ENCODE results near the gene CORO2A. TPM values are rescaled to one million over a fixed set of nuclear protein-coding genes. Genes with fewer than 3 reads are reported as not detected.

The CORO2A gene
- total and polyA plus RNA-seq, 2 of the 13 experiments (the other 11 are each of a cell fraction or from before 2014, with no cell fraction given) = 14.4 to 15.3 TPM

GRCh38 chr9:98227883-98228282 lies 35.4 kb upstream of the CORO2A start (continued):
- peak; percentile 76 for TF ChIP-seq ZFX (CRISPR knock-in tag; IDR thresholded peaks at IDR 0.05; ENCODE audit: low read depth)
- 0 out of 2 replicates have a peak, but pooled peaks have one; percentile 13 for TF ChIP-seq ELF3 (CRISPR knock-in tag; IDR thresholded peaks at IDR 0.05)

- DNase-seq (ENCODE audit: low spot score) (no peak), ATAC-seq (no peak), FAIRE-seq (no peak)
- Histone ChIP-seq H3K4me2 (ENCODE audit: low read depth, low read length) (peak overlapping the region; percentile 63), H3K4me3 (replicated peaks in 1 of 3; ENCODE audit: insufficient read depth in 1 of 3, low read depth in 2 of 3, low read length in 3 of 3) (no peak overlapping the region; a peak in 1 of 6 replicates), H3K79me2 (ENCODE audit: insufficient read depth, low read length) (no peaks in the 10 kb centered on the region), H3K27me3 (ENCODE audit: control insufficient read depth in 1 of 2, insufficient read depth in 2 of 2, low read length in 2 of 2) (no peaks in the 10 kb centered on the region), H3K9me3 (ENCODE audit: low read length) (no peaks in the 10 kb centered on the region), H3K36me3 (replicated peaks in 1 of 2; ENCODE audit: control insufficient read depth in 1 of 2, insufficient read depth in 2 of 2, low read length in 2 of 2) (no peaks in the 10 kb centered on the region), H3K9ac (ENCODE audit: insufficient read depth, low read depth, low read length) (peak overlapping the region; percentile 17; the same call in 1 of the 2 replicates), H3K27ac (ENCODE audit: extremely low read length, insufficient read depth, low read length) (peak overlapping the region; percentile 92), H2AFZ (ENCODE audit: low read length) (no peak overlapping the region), H3K4me1 (ENCODE audit: insufficient read depth, low read length) (peaks cover 88% of the 10 kb centered on the region), H4K20me1 (ENCODE audit: insufficient read depth, low read length) (no peaks in the 10 kb centered on the region)
- ChIA-PET POLR2A (interaction anchor here (1.4 to 5.2 kb wide), 4 partner anchors 22 to 182 kb away, joined by 3 to 71 read pairs (median 13); partner anchors contain the start of genes TBC1D2 and TRIM14), CTCF (ENCODE audit: low intra/inter-chr PET ratio, low total read pairs) (no interaction called here)
- 69% methylated on average over 4 of the region's 4 CpGs for WGBS (ENCODE audit: low lambda C conversion rate)
- in situ Hi-C loops (cut with HindIII; ENCODE audit: extremely low pct_ligation_motif_present, low pct_unique_long_range_greater_than_20kb) = no loop called here
- BruUV-seq (replicated peaks) = no TSS peak
- intact Hi-C loops (cut with micrococcal nuclease; ENCODE audit: unreplicated experiment) = no loop called here
- TF ChIP-seq ZSCAN9 (CRISPR knock-in tag; IDR thresholded peaks at IDR 0.05; ENCODE audit: borderline replicate concordance) (no peak), ZBTB25 (CRISPR knock-in tag; IDR thresholded peaks at IDR 0.05) (no peak), POGZ (CRISPR knock-in tag; IDR thresholded peaks at IDR 0.05) (no peak), ZNF432 (CRISPR knock-in tag; IDR thresholded peaks at IDR 0.05; ENCODE audit: borderline replicate concordance) (no peak), PTBP1 (IDR thresholded peaks at IDR 0.05; ENCODE audit: low read depth, low read length, poor library complexity, severe bottlenecking) (no peak), FOXO4 (CRISPR knock-in tag; conservative IDR thresholded peaks at IDR 0.05) (no peak), CC2D1A (CRISPR knock-in tag; IDR thresholded peaks at IDR 0.05) (no peak), ZFP1 (CRISPR knock-in tag; IDR thresholded peaks at IDR 0.05) (no peak), NR2F6 (IDR thresholded peaks at IDR 0.05) (no peak), NR2F6 (CRISPR knock-in tag; IDR thresholded peaks at IDR 0.05) (no peak), DZIP1 (CRISPR knock-in tag; IDR thresholded peaks at IDR 0.05) (no peak), ZFP82 (CRISPR knock-in tag; IDR thresholded peaks at IDR 0.05; ENCODE audit: borderline replicate concordance) (no peak), KMT2A (CRISPR knock-in tag; IDR thresholded peaks at IDR 0.05) (no peak), RBAK (CRISPR knock-in tag; IDR thresholded peaks at IDR 0.05) (no peak), XBP1 (CRISPR knock-in tag; IDR thresholded peaks at IDR 0.05) (no peak), ZNF343 (CRISPR knock-in tag; IDR thresholded peaks at IDR 0.05) (no peak), SRSF4 (IDR thresholded peaks at IDR 0.05; ENCODE audit: low read depth, low read length, poor library complexity, severe bottlenecking) (no peak), PHB2 (IDR thresholded peaks at IDR 0.05; ENCODE audit: partially characterized antibody) (no peak)
Measured at GRCh38 chr9:98226957-98227356, 34.5 kb upstream of the CORO2A start.

Data from HepG2 (cell line).